HepG2 (cell line): ENCODE data around the gene ST8SIA1.

Experiments used
- FLYWCH1 ChIP-seq: sonication (generic); formaldehyde crosslinking; IDR thresholded peaks from 2 replicates; pipeline ENCODE4 v1.8.1; 2023; ENCODE audit warnings: mild to moderate bottlenecking, missing genetic modification reagents
- HNF4G ChIP-seq, 2 experiments: sonication (generic) in 1 of 2; formaldehyde crosslinking in 1 of 2; IDR thresholded peaks; 2 replicates each; pipeline versions ENCODE4 v1.4.0 to v1.6.1; 2011 to 2020; ENCODE audit warnings: borderline replicate concordance in 2 of 2, low read depth in 2 of 2, mild to moderate bottlenecking in 2 of 2, low read length in 1 of 2, missing genetic modification reagents in 1 of 2, moderate library complexity in 1 of 2
- KAT7 ChIP-seq: IDR thresholded peaks from 2 replicates; pipeline ENCODE4 v1.6.1; 2018; ENCODE audit warnings: borderline replicate concordance, missing compliant biosample characterization
- KDM1A ChIP-seq: IDR thresholded peaks from 2 replicates; pipeline ENCODE4 v1.6.1; 2016; ENCODE audit warnings: missing compliant biosample characterization
- MYC ChIP-seq: sonication (generic); formaldehyde crosslinking; IDR thresholded peaks from 2 replicates; pipeline ENCODE4 v1.9.0; 2021; ENCODE audit warnings: missing genetic modification reagents, borderline replicate concordance
- POLR2A ChIP-seq, 2 experiments: IDR thresholded peaks; 2 replicates each; pipeline ENCODE4 v1.6.1; 2011; ENCODE audit warnings: low read depth in 2 of 2, low read length in 2 of 2, mild to moderate bottlenecking in 1 of 2, moderate library complexity in 1 of 2; ENCODE audit not compliant: insufficient read depth in 1 of 2
- SMC3 ChIP-seq: IDR thresholded peaks from 2 replicates; pipeline ENCODE4 v1.6.1; 2011; ENCODE audit warnings: low read length, improper control_type of control experiment
- TMF1 ChIP-seq: sonication (generic); formaldehyde crosslinking; IDR thresholded peaks from 2 replicates; pipeline ENCODE4 v1.8.1; 2022; ENCODE audit warnings: low read depth, missing genetic modification reagents
- ZNF496 ChIP-seq: sonication (generic); formaldehyde crosslinking; IDR thresholded peaks from 2 replicates; pipeline ENCODE4 v1.8.1; 2023; ENCODE audit warnings: mild to moderate bottlenecking, moderate library complexity, missing genetic modification reagents; ENCODE audit not compliant: insufficient replicate concordance
- ZNF530 ChIP-seq: sonication (generic); formaldehyde crosslinking; IDR thresholded peaks from 2 replicates; pipeline ENCODE4 v1.5.0; 2020; ENCODE audit warnings: low read depth, mild to moderate bottlenecking, missing genetic modification reagents
- ZNF547 ChIP-seq: sonication (generic); formaldehyde crosslinking; IDR thresholded peaks from 2 replicates; pipeline ENCODE4 v1.5.1; 2020; ENCODE audit warnings: mild to moderate bottlenecking, missing genetic modification reagents
- TF ChIP-seq, protein P1 (sequence below): sonication (generic); formaldehyde crosslinking; IDR thresholded peaks from 2 replicates; pipeline ENCODE4 v1.4.0; 2020; ENCODE audit warnings: missing genetic modification reagents, borderline replicate concordance
- TF ChIP-seq, protein P2 (sequence below): IDR thresholded peaks from 2 replicates; pipeline ENCODE4 v1.6.1; 2018; ENCODE audit warnings: missing genetic modification reagents
- TF ChIP-seq, protein P3 (sequence below): sonication (generic); formaldehyde crosslinking; IDR thresholded peaks from 2 replicates; pipeline ENCODE4 v1.4.0; 2020; ENCODE audit warnings: mild to moderate bottlenecking, missing genetic modification reagents

DNA sequence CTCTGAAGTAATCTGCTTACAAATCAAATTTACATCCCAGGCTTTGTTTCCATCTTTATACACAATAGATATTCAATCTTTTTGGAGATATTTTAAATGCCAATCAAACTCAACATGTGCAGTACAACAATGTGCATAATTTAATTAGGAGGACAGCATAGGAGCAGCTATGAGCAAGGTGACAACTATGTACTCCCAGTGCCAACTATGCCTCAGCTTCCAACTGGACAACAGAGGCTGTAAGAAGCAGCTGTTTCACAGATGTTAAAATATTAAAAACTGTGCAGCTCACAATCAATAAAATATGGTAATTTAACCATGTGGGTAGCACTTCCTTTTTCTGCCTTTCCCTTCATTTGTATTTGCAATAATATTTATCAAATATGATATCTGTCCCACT lies 99.9 kb downstream of the ST8SIA1 start:
- TF ChIP-seq POLR2A (IDR thresholded peaks at IDR 0.05; ENCODE audit: insufficient read depth in 1 of 2, low read depth in 2 of 2, low read length in 2 of 2): no peak
- TF ChIP-seq SMC3: no peak
- no peak for TF ChIP-seq KDM1A (CRISPR knock-in tag)
- TF ChIP-seq, protein P1, sequence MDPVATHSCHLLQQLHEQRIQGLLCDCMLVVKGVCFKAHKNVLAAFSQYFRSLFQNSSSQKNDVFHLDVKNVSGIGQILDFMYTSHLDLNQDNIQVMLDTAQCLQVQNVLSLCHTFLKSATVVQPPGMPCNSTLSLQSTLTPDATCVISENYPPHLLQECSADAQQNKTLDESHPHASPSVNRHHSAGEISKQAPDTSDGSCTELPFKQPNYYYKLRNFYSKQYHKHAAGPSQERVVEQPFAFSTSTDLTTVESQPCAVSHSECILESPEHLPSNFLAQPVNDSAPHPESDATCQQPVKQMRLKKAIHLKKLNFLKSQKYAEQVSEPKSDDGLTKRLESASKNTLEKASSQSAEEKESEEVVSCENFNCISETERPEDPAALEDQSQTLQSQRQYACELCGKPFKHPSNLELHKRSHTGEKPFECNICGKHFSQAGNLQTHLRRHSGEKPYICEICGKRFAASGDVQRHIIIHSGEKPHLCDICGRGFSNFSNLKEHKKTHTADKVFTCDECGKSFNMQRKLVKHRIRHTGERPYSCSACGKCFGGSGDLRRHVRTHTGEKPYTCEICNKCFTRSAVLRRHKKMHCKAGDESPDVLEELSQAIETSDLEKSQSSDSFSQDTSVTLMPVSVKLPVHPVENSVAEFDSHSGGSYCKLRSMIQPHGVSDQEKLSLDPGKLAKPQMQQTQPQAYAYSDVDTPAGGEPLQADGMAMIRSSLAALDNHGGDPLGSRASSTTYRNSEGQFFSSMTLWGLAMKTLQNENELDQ (CRISPR knock-in tag): no peak
- no peak for TF ChIP-seq MYC (CRISPR knock-in tag)
- TF ChIP-seq FLYWCH1 (CRISPR knock-in tag): no peak
- no peak for TF ChIP-seq TMF1 (CRISPR knock-in tag)
- no peak for TF ChIP-seq ZNF496 (CRISPR knock-in tag)
- TF ChIP-seq ZNF547: no peak
- TF ChIP-seq ZNF530 (CRISPR knock-in tag): no peak
- TF ChIP-seq HNF4G (IDR thresholded peaks at IDR 0.05; ENCODE audit: borderline replicate concordance, low read depth, low read length): no peak
- no peak for TF ChIP-seq HNF4G (CRISPR knock-in tag; IDR thresholded peaks at IDR 0.05; ENCODE audit: borderline replicate concordance, low read depth)
- TF ChIP-seq, protein P2, sequence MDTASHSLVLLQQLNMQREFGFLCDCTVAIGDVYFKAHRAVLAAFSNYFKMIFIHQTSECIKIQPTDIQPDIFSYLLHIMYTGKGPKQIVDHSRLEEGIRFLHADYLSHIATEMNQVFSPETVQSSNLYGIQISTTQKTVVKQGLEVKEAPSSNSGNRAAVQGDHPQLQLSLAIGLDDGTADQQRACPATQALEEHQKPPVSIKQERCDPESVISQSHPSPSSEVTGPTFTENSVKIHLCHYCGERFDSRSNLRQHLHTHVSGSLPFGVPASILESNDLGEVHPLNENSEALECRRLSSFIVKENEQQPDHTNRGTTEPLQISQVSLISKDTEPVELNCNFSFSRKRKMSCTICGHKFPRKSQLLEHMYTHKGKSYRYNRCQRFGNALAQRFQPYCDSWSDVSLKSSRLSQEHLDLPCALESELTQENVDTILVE (CRISPR knock-in tag): no peak
- TF ChIP-seq, protein P3, sequence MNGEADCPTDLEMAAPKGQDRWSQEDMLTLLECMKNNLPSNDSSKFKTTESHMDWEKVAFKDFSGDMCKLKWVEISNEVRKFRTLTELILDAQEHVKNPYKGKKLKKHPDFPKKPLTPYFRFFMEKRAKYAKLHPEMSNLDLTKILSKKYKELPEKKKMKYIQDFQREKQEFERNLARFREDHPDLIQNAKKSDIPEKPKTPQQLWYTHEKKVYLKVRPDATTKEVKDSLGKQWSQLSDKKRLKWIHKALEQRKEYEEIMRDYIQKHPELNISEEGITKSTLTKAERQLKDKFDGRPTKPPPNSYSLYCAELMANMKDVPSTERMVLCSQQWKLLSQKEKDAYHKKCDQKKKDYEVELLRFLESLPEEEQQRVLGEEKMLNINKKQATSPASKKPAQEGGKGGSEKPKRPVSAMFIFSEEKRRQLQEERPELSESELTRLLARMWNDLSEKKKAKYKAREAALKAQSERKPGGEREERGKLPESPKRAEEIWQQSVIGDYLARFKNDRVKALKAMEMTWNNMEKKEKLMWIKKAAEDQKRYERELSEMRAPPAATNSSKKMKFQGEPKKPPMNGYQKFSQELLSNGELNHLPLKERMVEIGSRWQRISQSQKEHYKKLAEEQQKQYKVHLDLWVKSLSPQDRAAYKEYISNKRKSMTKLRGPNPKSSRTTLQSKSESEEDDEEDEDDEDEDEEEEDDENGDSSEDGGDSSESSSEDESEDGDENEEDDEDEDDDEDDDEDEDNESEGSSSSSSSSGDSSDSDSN (CRISPR knock-in tag): no peak
- no peak for TF ChIP-seq KAT7 (CRISPR knock-in tag)
